ENCODE data around the gene VENTX. TPM values are rescaled to one million over a fixed set of nuclear protein-coding genes. Genes with fewer than 3 reads are reported as not detected.

VENTX gene
- total RNA-seq, 1 donor from 2014 or later = 1.2 TPM

DNA sequence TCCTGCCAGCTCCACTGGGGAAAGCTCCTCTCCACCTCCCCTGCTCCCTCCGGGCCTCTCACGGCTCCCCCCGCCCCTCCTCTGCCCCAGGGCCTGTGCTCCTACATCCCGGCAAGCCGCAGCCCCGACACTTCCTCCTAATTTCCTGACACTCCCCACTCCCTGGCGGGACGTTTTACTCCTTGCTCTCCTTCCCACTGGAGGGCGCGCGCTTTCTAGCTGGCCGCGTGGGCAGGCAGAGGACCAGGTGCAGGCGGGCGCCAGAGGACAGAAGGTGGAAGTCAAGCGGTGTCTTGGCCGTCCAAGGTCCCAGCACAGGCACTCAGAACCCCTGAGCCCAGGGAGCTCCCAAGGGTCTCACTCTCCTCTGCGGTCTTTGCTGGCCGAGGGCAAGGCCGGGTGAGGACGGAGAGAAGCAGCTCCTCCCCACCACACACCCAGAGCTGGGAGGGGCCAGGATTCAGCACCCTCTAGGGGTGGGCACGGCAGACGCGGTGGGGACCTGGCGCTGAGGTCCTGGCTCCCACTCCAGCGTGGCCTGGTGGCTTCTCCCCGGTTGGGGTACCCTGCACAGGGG, 19.9 kb downstream of the VENTX start:
- Mint-ChIP-seq H3K27ac (no peak overlapping the region), H3K9me3 (ENCODE audit: low read depth) (no peaks in the 10 kb centered on the region), H3K27me3 (peaks cover 20% of the 10 kb centered on the region), H3K4me3 (ENCODE audit: low read depth) (peak overlapping the region; percentile 53), H3K36me3 (ENCODE audit: insufficient read depth) (no peaks in the 10 kb centered on the region), H3K4me1 (ENCODE audit: low read depth) (peaks cover 5% of the 10 kb centered on the region)
- no peak for DNase-seq (ENCODE audit: low spot score, unreplicated experiment)
- TF ChIP-seq, protein P1, sequence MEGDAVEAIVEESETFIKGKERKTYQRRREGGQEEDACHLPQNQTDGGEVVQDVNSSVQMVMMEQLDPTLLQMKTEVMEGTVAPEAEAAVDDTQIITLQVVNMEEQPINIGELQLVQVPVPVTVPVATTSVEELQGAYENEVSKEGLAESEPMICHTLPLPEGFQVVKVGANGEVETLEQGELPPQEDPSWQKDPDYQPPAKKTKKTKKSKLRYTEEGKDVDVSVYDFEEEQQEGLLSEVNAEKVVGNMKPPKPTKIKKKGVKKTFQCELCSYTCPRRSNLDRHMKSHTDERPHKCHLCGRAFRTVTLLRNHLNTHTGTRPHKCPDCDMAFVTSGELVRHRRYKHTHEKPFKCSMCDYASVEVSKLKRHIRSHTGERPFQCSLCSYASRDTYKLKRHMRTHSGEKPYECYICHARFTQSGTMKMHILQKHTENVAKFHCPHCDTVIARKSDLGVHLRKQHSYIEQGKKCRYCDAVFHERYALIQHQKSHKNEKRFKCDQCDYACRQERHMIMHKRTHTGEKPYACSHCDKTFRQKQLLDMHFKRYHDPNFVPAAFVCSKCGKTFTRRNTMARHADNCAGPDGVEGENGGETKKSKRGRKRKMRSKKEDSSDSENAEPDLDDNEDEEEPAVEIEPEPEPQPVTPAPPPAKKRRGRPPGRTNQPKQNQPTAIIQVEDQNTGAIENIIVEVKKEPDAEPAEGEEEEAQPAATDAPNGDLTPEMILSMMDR (IDR thresholded peaks at IDR 0.05; ENCODE audit: unreplicated experiment) = peak; percentile 37

DNA sequence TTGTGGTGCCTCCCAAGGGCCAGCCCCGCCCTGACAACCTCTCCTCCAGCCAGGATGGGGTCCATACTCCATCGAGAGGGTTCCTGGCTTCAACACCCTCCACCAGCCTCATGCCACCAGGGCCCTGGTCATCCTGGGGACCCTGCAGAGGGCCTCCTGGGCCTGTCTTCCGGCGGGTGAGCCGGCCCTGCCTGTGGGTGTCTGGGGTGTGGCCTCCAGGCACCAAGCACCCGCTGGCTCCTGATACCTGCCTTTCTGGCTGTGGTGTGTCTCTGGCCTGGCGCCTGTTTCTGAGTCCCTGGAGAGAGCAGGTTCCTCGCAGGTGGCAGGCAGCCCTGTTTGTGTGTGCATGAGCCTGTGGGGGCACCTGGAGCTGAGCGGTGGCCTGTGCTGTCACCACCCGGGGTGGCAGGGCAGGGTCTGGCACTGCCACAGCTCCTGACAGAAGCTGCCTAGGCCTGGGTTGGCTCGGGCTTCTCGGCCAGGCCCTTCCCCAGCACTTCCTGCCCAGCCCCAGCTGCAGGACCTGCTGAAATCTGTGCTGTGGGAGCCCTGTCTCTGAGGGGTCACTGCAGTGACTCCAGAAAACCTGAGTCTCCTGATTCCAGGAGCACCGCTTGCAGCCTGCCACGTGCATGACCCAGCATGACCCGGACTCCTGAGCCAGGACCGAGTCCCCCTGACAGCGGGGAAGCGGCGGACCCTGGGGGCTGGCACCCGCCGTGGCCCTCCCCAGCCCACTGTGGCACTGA, 20.6 kb downstream of the VENTX start:
- no peaks in the 10 kb centered on the region for H3K36me3 Mint-ChIP-seq (ENCODE audit: insufficient read depth)
- TF ChIP-seq, protein P1 (IDR thresholded peaks at IDR 0.05; ENCODE audit: unreplicated experiment) = no peak
- no peak overlapping the region for H3K4me3 Mint-ChIP-seq (ENCODE audit: low read depth)
- no peaks in the 10 kb centered on the region for H3K9me3 Mint-ChIP-seq (ENCODE audit: low read depth)
- H3K27ac Mint-ChIP-seq = no peak overlapping the region
- DNase-seq (ENCODE audit: low spot score, unreplicated experiment) = no peak
- H3K4me1 Mint-ChIP-seq (ENCODE audit: low read depth) = peaks cover 5% of the 10 kb centered on the region
- H3K27me3 Mint-ChIP-seq = peaks cover 26% of the 10 kb centered on the region

DNA sequence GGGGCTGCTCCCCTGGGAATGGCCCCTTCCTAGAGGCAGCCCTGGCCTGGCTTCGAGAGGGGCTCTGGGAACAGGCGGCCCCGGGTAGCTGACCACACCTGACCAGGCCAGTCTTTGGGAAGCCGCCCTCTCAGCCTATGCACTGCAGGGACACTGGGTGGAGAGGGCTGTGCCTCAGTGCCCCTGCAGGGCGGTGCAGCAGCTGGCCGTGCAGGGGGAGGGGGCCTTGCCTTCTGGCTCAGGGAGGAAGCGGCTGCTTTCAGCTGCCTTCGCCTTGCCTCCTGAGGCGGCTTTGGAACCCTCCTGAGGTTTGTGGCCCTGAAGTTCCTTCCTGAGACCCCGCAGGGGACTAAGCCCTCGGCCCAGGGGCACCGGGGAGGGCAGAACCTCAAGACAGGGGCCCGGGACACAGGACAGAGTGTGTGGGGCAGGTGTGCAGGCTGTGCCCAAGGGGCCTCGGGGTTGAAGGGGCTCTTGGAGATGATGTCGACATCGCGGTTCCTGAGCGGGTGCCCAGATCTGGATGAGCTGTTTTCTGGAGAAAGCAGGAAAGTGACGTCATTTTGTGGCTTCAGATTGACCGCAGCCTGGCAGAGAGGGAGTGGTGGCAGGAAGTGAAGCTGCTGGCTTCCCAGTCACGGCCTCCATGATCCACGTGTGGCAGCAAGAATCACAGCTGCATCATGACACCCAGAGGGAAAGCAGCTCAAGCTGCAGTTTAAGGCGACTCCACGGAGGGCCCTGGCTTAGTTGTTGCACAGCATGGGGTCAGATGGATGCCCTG, 21.4 kb downstream of the VENTX start:
- no peak for DNase-seq (ENCODE audit: low spot score, unreplicated experiment)
- H3K4me1 Mint-ChIP-seq (ENCODE audit: low read depth) = peaks cover 5% of the 10 kb centered on the region
- no peaks in the 10 kb centered on the region for H3K36me3 Mint-ChIP-seq (ENCODE audit: insufficient read depth)
- peaks cover 25% of the 10 kb centered on the region for H3K27me3 Mint-ChIP-seq
- no peaks in the 10 kb centered on the region for H3K9me3 Mint-ChIP-seq (ENCODE audit: low read depth)
- H3K27ac Mint-ChIP-seq = peak overlapping the region; percentile 65
- H3K4me3 Mint-ChIP-seq (ENCODE audit: low read depth) = no peak overlapping the region
- TF ChIP-seq, protein P1 (IDR thresholded peaks at IDR 0.05; ENCODE audit: unreplicated experiment) = no peak

DNA sequence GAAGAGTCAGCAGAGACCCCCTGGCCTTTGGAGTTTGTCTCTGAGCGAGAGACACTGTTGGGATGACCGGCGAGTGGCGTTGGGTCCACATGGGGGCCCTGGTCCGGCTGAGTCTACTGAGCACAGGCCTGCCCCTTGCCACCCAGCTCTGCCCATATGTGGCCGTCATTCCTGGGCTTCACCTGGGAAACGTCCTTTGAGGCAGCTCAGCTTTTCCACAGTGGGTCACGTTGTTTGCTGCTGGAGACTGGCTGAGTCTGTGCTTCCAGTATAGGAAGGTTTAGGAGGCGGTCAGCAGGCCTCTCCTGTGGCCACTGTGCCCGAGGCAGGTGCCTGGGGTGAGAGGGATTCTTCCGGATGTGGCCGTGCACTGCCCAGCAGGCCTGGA, 21.9 kb downstream of the VENTX start:
- Mint-ChIP-seq H3K9me3 (ENCODE audit: low read depth) (no peaks in the 10 kb centered on the region), H3K4me1 (ENCODE audit: low read depth) (peaks cover 5% of the 10 kb centered on the region), H3K27me3 (peaks cover 26% of the 10 kb centered on the region), H3K4me3 (ENCODE audit: low read depth) (peak overlapping the region; percentile 68), H3K27ac (no peak overlapping the region), H3K36me3 (ENCODE audit: insufficient read depth) (no peaks in the 10 kb centered on the region)
- TF ChIP-seq, protein P1 (IDR thresholded peaks at IDR 0.05; ENCODE audit: unreplicated experiment) = no peak
- no peak for DNase-seq (ENCODE audit: low spot score, unreplicated experiment)
